ENCODE results near the gene CP. TPM values are rescaled to one million over a fixed set of nuclear protein-coding genes. Genes with fewer than 3 reads are reported as not detected.

Gene CP
- total and polyA plus RNA-seq, 9 of the 15 experiments (the other 6 are each of a cell fraction or from before 2014, with no cell fraction given), result 0.30 to 0.75 TPM; not detected in 7

DNA sequence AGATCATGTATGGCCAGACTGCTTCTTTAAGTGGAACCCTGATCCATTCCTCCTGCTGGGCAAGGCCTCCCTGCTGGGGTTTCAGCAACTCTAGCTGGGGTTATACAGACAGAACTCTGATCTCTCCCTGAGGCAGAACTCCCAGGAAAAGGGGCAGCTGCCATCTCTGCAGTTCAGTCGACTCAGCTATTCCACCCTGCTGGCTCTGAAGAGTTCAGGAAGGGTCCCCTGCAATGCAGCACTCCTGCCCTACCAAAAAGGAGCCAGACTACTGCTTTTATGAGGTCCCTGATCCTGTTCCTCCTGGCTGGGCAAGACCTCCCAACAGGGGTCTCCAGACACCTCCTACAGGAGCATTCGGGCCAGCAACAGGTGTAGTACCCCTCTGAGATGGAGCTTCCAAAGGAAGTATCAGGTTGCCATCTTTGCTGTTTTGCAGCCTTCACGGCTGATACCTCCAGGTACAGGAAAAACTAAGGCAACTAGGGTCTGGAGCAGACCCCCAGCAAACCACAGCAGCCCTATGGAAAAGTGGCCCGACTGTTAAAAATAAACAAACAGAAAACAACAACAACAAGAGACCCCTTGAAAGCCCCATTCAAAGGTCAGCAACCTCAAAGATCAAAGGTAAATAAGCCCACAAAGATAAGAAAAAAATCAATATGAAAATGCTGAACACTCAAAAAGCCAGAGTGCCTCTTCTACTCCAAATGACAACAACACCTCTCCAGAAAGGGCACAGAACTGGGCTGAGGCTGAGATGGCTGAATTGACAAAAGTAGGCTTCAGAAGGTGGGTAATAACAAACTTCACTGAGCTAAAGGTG lies 14.2 kb upstream of the CP start:
- no peak overlapping the region for H3K4me3 ChIP-seq
- ATAC-seq, result no peak
- no peaks in the 10 kb centered on the region for H3K27me3 ChIP-seq (ENCODE audit: control insufficient read depth in 2 of 2, insufficient read depth in 2 of 2, low read length in 2 of 2)
- no peaks in the 10 kb centered on the region; the same call in 1 of the 2 replicates for H4K20me1 ChIP-seq (replicated peaks; ENCODE audit: control insufficient read depth, insufficient read depth, low read length)
- no TSS peak for BruUV-seq (replicated peaks)
- intact Hi-C loops (cut with micrococcal nuclease) (no loop called here), in situ Hi-C loops (cut with MboI) (no loop called here)
- no peaks in the 10 kb centered on the region for H3K9me3 ChIP-seq (replicated peaks; ENCODE audit: control insufficient read depth, insufficient read depth, low read depth, low read length)
- CTCF ChIA-PET (ENCODE audit: low intra/inter-chr PET ratio), result no interaction called here
- no peaks in the 10 kb centered on the region for H3K36me3 ChIP-seq (ENCODE audit: control insufficient read depth, insufficient read depth, low read length)
- no peaks in the 10 kb centered on the region for H3K79me2 ChIP-seq (ENCODE audit: control insufficient read depth, insufficient read depth, low read length)
- no peaks in the 10 kb centered on the region for H3K9me1 ChIP-seq (ENCODE audit: control insufficient read depth, insufficient read depth, low read length)
- H3K4me2 ChIP-seq (ENCODE audit: insufficient read depth, low read length), result no peak overlapping the region
- H3K9ac ChIP-seq (ENCODE audit: insufficient read depth in 1 of 2, low read depth in 2 of 2, low read length in 2 of 2), result no peak overlapping the region
- no peak overlapping the region for H3K27ac ChIP-seq (ENCODE audit: extremely low read depth, low read depth, low read length)
- POLR2A ChIA-PET, result interaction anchor here (1.5 to 1.7 kb wide), 2 partner anchors 11 to 13 kb away, joined by 3 to 4 read pairs; no protein-coding TSS in a partner anchor
- DNase-seq (ENCODE audit: extremely low read depth in 1 of 4, low spot score in 3 of 4), result no peak
- H2AFZ ChIP-seq (ENCODE audit: low read depth, low read length), result peak overlapping the region; percentile 83; the same call in 1 of the 2 replicates
- WGBS (ENCODE audit: insufficient coverage, low coverage, missing lambda C conversion rate), result 27% methylated on average over 4 of the region's 4 CpGs
- FAIRE-seq, result no peak
- H3K4me1 ChIP-seq (replicated peaks in 1 of 2; ENCODE audit: control insufficient read depth in 2 of 2, insufficient read depth in 2 of 2, low read length in 2 of 2), result peaks cover 0 to 19% of the 10 kb centered on the region in 2 experiments; a peak in 4 of 5 replicates
- TF ChIP-seq PHF20 (IDR thresholded peaks at IDR 0.05; ENCODE audit: partially characterized antibody) (no peak), ZKSCAN1 (IDR thresholded peaks at IDR 0.05; ENCODE audit: low read depth, low read length) (no peak), PHB2 (IDR thresholded peaks at IDR 0.05; ENCODE audit: low read depth) (no peak), FOXM1 (IDR thresholded peaks at IDR 0.05; ENCODE audit: low read depth) (no peak), FOXM1 (CRISPR knock-in tag; IDR thresholded peaks at IDR 0.05; ENCODE audit: low read depth) (no peak), C11orf30 (IDR thresholded peaks at IDR 0.05; ENCODE audit: low read depth) (peak; percentile 33; the same call in 1 of the 2 replicates), STAT5A (IDR thresholded peaks at IDR 0.05; ENCODE audit: borderline replicate concordance, low read length) (no peak), RBBP5 (IDR thresholded peaks at IDR 0.05; ENCODE audit: borderline replicate concordance, insufficient read depth, low read length, poor library complexity, severe bottlenecking) (no peak), ZNF316 (IDR thresholded peaks at IDR 0.05) (peak; percentile 48; the same call in 1 of the 2 replicates), RBM39 (optimal IDR thresholded peaks at IDR 0.05; ENCODE audit: low read depth, low read length) (no peak)
- TF ChIP-seq, protein P1, sequence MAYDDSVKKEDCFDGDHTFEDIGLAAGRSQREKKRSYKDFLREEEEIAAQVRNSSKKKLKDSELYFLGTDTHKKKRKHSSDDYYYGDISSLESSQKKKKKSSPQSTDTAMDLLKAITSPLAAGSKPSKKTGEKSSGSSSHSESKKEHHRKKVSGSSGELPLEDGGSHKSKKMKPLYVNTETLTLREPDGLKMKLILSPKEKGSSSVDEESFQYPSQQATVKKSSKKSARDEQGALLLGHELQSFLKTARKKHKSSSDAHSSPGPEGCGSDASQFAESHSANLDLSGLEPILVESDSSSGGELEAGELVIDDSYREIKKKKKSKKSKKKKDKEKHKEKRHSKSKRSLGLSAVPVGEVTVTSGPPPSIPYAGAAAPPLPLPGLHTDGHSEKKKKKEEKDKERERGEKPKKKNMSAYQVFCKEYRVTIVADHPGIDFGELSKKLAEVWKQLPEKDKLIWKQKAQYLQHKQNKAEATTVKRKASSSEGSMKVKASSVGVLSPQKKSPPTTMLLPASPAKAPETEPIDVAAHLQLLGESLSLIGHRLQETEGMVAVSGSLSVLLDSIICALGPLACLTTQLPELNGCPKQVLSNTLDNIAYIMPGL (CRISPR knock-in tag; IDR thresholded peaks at IDR 0.05), result no peak
- TF ChIP-seq, protein P2, sequence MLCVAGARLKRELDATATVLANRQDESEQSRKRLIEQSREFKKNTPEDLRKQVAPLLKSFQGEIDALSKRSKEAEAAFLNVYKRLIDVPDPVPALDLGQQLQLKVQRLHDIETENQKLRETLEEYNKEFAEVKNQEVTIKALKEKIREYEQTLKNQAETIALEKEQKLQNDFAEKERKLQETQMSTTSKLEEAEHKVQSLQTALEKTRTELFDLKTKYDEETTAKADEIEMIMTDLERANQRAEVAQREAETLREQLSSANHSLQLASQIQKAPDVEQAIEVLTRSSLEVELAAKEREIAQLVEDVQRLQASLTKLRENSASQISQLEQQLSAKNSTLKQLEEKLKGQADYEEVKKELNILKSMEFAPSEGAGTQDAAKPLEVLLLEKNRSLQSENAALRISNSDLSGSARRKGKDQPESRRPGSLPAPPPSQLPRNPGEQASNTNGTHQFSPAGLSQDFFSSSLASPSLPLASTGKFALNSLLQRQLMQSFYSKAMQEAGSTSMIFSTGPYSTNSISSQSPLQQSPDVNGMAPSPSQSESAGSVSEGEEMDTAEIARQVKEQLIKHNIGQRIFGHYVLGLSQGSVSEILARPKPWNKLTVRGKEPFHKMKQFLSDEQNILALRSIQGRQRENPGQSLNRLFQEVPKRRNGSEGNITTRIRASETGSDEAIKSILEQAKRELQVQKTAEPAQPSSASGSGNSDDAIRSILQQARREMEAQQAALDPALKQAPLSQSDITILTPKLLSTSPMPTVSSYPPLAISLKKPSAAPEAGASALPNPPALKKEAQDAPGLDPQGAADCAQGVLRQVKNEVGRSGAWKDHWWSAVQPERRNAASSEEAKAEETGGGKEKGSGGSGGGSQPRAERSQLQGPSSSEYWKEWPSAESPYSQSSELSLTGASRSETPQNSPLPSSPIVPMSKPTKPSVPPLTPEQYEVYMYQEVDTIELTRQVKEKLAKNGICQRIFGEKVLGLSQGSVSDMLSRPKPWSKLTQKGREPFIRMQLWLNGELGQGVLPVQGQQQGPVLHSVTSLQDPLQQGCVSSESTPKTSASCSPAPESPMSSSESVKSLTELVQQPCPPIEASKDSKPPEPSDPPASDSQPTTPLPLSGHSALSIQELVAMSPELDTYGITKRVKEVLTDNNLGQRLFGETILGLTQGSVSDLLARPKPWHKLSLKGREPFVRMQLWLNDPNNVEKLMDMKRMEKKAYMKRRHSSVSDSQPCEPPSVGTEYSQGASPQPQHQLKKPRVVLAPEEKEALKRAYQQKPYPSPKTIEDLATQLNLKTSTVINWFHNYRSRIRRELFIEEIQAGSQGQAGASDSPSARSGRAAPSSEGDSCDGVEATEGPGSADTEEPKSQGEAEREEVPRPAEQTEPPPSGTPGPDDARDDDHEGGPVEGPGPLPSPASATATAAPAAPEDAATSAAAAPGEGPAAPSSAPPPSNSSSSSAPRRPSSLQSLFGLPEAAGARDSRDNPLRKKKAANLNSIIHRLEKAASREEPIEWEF (CRISPR knock-in tag; IDR thresholded peaks at IDR 0.05), result no peak
- TF ChIP-seq, protein P3, sequence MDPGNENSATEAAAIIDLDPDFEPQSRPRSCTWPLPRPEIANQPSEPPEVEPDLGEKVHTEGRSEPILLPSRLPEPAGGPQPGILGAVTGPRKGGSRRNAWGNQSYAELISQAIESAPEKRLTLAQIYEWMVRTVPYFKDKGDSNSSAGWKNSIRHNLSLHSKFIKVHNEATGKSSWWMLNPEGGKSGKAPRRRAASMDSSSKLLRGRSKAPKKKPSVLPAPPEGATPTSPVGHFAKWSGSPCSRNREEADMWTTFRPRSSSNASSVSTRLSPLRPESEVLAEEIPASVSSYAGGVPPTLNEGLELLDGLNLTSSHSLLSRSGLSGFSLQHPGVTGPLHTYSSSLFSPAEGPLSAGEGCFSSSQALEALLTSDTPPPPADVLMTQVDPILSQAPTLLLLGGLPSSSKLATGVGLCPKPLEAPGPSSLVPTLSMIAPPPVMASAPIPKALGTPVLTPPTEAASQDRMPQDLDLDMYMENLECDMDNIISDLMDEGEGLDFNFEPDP (CRISPR knock-in tag; IDR thresholded peaks at IDR 0.05), result no peak
